HG02763 (cell line): ENCODE measurements around the gene WDSUB1.
A peak's percentile ranks its signal among the peaks of the same experiment; 100 is the strongest.

ENCODE experiments used
- ATAC-seq: cut with Tn5 transposase; IDR thresholded peaks from one replicate; pipeline ENCODE4 v1.9.1; 2021; ENCODE audit warnings: mild to moderate bottlenecking, moderate library complexity; ENCODE audit not compliant: unreplicated experiment

The WDSUB1 gene

DNA sequence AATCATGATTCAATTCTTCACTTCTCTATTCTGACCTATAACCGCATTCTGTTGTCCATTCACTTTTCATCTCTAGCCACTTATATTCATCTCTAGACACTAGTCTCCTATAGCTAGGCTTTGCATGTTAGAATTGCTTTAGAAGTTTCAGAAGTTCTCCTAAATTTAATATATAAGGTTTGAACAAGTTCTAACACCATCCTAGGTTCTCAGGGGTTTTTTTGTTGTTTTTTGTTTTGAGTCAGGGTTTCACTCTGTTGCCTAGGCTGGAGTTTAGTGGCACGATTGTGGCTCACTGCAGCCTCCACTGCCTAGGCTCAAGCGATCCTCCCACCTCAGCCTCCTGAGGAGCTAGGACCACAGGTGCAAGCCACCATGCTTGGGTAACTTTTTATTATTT is 19.9 kb downstream of the WDSUB1 start:
- peak; percentile 61 for ATAC-seq

GRCh38 chr2:159265171-159265576 is 21.3 kb downstream of the WDSUB1 start:
- no peak for ATAC-seq

DNA sequence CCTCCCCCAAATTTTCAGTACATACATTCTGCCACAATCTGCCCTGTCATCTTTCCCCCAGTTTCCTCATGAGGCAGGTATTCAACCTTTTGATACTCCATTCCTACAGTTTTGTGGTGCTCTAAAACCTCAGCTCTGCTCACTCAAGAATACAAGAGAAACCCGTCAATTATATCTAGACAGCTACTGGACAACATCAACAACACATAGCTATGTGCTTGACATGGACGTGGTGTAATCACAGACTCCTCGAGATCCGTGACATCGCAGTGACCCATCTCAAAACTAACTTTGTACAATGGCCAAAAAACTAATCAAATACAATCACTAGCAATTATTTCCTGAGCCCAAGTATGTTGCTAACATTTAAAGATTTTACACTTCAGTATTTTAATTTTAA is 23.6 kb downstream of the WDSUB1 start:
- ATAC-seq: no peak

DNA sequence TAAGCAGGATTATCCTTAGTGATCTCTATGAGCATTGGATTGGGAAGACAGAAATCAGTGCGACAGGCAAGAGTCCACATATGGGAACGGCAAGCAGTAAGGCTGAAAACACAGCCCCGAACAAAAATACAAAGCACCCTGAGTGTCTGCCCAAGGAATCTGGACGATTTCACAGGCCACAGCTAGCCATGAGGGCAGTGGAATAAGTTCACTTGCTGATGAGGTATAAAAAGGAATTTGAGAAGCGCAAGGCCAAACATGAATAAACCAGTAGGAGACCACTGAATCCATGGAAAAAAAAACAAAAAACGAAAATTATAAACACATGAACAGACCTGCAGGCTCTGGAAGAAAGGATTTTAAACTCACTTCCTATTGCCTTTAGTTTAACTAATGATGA is 24.3 kb downstream of the WDSUB1 start:
- ATAC-seq: no peak

- no peak for ATAC-seq
These were observed 30.3 kb downstream of the WDSUB1 start for GRCh38 chr2:159256159-159256558.

GRCh38 chr2:159252905-159253304 is 33.6 kb downstream of the WDSUB1 start:
- ATAC-seq: no peak

DNA sequence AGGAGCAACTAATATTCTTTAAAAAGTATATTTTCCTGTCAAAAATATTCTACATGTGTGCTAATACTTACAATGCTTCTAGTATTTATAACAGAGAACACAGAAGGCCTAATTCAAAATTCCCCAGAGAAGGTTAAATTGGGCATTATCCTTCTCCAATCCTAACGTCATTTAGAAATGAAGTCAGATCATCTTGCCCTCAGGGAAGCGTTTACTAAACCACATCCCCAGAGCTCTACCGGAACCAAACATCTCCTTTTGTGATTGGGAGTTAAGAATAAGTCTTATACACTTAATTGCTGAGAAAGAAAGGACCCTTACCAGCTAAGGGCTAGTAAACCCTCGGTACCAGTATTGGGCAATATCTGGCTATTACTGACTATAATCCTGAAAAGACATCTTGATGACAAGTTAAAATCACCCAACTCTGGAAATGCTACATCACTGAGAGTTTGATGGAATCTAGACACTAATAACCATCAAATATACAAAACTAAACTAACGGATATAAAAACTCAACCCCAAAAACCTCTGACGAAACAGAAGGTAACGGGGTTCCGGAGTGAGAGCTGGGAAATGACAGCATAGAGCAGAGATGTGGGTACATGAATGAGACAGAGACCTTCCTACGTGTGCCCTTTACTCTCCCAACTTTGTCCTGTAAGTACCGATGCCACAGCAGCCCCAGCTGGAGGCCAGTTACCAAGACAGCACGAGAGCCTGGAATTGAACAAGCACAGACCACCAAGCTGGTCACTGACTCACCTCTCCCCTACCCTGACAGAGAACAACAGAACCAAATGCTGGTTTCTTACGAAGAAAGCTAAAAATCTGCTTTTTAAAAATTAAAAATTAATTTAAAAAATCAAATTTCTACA is 35.0 kb downstream of the WDSUB1 start:
- ATAC-seq: no peak

DNA sequence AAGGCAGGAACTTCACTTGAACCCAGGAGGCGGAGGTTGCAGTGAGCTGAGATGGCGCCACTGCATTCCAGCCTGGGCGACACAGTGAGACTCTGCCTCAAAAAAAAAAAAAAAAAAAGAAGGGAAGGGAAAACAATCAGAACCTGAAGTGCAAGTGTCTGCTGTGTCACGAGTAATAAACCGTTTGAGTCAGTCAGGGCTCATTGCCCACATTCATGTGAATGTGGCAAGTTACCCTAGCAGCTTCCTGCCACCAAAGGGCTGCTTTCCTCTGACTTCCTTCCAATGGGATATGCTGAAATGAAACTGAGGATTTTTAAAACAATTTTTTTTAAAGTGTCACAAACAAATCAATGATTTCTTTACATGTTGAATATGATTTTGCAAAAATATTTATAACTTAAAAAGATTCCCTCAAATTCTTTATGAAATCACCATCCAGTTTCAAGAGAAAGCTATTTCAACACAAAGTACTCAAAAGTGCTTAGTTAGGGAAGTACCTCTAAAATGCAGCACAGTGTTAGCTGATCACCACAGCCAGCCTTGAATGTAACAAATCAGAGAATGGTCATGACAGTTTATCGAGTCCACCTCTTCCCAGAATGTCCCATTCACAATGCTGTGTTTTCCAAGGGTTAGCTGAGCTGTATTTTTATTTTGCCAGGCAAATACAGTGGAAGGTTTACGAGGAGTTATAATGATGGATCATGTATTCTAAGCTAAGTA is 36.4 kb downstream of the WDSUB1 start:
- peak; percentile 55 for ATAC-seq

DNA sequence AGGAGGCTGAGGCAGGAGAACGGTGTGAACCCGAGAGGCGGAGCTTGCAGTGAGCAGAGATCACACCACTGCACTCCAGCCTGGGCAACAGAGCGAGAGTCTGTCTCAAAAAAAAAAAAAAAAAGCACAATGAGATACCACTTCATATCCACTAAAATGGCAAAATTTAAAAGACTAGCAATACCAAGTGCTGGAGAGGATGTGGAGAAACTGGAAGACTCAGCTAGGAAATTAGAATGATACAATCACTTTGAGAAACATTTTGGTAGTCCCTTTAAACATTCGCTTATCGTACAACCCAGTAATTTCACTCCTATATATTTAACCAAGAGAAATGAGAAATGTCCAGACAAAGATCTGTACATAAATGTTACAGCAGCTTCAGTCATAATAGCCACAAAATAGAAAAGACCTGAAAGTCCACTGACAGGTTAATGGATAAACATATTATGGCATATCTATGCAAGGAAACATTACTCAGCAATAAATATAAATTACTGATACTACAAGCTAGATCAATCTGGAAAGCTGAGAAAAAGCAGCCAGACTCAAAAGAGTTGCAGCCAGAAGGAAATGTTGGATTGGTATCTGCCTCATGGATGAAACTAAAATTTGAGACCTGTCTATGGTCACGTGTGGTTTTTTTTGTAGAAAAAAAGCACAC is 40.0 kb downstream of the WDSUB1 start:
- no peak for ATAC-seq

DNA sequence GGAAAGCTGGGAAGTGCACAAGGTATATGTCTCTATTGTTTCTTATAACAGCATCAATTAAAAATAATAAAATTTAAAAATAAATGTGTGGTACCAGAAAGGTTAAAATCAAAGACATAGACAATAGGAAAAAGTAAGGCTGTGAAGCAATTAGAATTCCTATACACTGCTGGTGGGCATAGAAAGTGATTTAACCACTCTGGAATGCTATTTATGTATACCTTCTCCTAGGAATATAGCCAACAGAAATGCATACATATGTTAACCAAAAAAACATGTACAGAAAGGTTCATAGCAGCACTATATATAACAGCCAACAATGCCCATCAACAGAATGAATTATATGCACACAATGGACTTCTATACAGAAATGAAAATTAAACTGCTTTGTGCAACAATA is 43.0 kb downstream of the WDSUB1 start:
- no peak for ATAC-seq

DNA sequence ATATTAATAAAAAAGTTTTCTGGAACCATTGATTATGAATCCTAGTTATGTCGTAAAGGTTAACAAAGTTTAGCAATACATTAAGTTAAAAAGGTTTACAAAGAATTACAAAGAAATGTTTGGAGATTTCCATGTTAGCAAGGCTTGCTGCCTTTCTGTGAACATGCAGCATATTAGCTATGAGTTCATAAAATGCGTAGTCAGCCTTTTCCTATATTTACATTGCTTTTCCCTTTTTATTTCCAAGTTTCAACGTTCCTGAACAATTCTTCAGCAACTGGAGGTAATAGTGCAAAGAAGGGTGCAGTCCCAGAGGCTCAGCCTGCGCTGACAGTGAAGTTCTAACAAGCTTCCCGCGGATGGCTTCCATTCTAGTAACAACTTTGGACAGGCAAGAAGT is 51.6 kb downstream of the WDSUB1 start:
- no peak for ATAC-seq

- ATAC-seq: no peak
These were observed 53.9 kb downstream of the WDSUB1 start for GRCh38 chr2:159232456-159233170.

DNA sequence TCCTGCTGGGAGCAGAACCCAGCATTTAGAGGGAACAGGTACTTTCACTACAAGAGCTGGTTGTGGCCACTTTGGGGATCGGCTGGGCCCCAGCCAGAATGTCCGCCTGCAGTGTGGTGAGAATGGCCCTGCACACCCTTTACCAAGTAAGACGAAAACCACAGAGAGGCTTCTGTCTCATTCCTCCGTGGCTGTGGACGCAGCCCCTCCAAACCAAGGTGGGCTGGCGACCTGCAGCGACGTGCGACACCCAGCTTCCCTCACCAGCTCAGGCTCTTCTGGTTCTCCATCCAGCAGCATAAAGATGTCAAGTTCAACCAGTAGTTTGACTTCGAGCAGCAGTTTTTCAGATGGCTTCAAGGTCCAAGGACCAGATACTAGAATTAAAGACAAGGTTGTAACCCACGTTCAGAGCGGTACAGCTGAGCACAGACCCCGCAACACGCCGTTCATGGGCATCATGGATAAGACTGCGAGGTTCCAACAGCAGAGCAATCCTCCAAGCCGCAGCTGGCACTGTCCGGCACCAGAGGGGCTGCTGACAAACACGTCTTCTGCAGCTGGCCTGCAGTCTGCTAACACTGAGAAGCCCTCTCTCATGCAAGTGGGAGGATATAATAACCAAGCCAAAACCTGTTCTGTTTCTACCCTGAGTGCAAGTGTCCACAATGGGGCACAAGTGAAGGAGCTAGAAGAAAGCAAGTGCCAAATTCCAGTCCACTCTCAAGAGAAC is 56.2 kb downstream of the WDSUB1 start:
- ATAC-seq: no peak

DNA sequence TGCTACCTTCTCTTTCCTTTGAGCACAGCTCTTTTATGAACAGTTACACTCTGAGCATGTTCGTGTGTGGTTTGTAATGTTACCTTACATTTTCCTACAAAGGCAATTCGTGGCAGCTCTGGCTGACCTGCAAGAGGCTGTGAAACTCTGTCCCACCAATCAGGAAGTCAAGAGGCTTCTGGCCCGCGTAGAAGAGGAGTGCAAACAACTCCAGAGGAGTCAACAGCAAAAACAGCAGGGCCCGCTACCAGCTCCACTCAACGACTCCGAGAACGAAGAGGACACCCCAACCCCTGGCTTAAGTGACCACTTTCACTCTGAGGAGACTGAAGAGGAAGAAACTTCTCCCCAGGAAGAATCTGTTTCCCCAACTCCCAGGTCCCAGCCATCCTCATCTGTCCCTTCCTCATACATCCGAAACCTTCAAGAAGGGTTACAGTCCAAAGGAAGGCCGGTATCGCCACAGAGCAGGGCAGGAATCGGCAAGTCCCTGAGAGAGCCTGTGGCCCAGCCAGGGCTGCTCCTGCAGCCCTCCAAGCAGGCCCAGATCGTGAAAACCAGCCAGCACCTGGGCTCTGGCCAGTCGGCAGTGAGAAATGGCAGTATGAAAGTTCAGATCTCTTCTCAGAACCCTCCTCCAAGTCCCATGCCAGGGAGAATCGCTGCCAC is 56.9 kb downstream of the WDSUB1 start:
- no peak for ATAC-seq

DNA sequence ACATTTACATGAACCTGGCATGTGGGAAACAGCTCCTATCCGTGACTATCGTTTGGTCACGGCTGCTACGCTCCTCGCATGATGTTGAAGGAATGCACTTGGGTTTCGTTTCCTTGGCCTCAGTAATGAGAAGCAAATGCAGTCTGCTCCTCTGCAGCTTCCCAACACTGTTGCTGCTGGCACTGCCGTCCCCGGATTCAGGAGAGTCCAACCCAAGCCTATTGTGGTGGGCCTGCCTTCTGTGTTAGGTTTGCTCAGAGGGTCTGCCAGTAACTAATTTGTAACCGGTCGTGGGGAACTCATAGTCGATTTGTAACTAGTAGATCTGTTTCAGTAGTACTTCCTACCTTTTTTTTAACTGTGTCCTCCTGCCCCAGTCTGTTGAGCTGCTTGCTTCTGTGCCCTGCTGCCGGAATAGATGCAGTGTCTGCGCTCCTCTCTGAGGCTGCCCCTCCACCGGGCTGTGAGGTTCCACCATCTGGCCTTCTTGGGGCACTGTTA is 58.4 kb downstream of the WDSUB1 start:
- ATAC-seq: no peak

DNA sequence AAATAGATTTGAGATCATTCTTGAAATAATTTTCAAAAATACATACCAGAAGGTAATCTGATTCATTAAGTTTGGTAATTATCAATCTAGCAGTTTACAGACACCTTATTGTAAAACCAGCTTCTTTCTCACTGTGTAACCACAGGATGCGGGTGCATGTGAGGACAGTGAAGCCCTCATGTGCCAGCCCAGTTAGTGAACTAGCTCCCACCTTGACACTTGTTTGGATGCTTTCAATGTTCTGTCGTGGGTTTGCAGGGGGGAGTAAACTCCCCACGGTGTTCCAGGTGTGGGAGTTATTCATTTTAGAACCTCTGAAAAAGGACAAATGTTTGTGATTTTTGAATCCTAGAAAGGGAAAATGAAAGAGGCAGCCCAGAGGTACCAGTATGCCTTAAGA is 59.0 kb downstream of the WDSUB1 start:
- no peak for ATAC-seq

GRCh38 chr2:159226608-159227385 is 59.7 kb downstream of the WDSUB1 start:
- no peak for ATAC-seq

DNA sequence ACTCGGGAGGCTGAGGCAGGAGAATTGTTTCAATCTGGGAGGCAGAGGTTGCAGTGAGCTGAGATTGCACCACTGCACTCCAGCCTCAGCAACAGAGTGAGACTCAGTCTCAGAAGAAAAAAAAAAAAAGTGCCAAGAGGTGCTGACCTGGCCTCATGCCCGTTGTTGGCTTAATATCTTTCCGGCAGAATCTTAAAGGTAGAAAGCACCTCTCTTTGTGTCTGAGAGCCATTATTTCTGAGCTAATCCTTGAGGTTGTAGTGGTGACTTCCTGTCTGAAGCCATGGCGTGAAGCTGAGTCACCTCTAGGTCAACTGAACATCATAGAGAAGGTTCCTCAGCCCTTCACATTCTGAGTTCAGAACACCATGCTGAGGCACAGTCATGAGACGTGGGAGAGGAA is 60.4 kb downstream of the WDSUB1 start:
- peak; percentile 62 for ATAC-seq
